GM19035 (cell line): ENCODE measurements around the gene SCN4B.

Source experiments
- ATAC-seq: cut with Tn5 transposase; IDR thresholded peaks from one replicate; pipeline ENCODE4 v1.9.1; 2021; ENCODE audit not compliant: unreplicated experiment

Gene SCN4B

DNA sequence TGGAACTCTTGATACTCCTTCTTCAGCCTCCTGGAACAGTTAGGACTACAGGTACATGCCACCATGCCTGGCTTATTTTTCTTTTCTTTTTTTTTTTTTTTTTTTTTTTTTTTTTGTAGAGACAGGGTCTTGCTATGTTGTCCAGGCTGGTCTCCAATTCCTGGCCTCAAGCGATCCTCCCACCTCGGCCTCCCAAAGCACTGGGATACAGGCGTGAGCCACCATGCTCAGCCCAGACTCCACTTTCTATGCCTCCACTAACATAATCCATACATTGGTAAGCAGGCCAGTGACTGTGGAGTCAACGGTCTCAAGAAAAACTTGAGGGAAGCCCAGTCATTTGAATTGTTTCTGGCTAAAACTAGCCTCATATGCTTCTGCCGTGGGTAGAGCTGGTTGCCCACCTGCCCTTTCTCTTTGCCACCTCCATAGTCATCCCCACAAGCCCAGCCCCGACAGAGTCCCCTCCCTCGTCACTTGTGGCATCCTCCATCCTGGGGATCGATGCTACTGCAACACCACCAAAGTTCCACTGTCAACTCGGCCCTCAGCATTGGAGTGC is 21.5 kb upstream of the SCN4B start:
- ATAC-seq: no peak

DNA sequence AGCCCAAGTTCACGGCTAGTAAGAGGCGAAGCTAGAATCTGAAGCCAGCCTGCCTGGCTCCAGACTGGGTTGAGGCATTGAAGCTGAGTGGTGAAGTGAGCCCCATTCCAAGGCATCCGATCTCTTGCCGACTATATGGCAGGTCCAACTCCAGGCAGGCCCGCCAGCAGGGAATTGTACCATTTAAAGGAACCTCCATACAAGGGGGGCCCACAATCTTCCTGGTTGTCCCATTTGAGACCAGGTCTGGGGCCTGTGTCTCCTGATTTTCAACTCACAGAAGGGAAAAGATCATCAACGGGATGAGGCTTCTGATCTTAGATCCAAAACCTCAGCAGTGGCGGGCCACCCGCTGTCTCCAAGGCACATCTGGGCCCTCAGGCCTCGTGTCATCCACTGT is 19.7 kb upstream of the SCN4B start:
- no peak for ATAC-seq

DNA sequence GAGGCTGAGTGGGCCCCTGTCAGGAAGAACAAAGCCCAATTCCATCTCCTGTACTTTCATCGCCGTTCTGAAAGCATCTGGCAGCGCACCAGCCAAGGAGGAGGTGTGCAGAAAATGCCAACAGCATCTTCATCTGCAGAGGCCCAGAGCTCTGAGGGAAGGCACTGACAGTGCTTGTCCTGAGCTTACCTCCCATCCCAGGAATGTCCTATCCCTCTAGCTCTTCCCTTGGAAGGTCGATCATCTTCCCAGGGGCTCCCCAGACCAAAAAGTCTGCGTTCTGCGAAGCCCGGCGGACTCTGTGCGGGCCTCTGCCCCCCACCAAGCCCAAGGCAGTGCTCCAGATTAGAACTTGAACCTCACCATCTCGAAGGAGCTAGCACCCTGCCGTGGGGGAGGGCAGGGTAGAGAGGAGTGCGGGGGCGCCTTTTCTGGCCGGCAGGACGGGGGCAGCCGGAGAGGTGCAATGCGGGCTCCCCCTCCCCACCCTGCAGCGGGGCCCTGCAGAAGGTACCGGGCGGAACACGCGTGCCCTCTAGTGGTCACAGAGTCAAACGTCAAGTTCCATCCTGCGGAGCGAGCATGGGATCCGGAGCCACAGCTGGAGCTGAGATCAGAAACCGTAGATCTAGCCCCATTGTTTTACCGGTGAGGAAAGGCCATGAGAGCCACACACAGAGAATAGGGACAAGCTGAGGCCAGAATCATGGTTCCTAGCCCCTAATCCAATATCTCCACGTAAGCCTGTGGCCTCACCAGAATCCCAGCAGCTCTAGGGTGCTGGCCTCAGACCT is 18.8 kb upstream of the SCN4B start:
- ATAC-seq: peak; percentile 63

DNA sequence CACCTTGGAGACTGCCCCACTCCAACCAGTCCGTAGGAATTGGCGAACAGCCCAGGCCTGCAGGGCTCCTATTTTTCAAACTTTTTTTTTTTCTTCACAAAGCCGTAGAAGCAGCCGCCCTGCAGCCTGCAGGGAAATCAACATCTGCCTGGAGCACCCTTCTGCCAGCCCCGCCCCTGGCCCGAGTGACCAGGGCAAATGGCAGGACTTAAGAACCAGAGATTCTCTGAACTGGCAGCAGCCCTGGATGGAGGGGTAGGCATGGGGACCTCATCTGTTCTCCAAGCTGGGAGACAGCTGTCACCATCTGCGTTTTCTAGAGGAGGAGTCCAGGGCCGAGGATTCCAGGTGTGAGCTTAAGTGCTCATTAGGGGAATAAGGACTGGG is 18.3 kb upstream of the SCN4B start:
- no peak for ATAC-seq

DNA sequence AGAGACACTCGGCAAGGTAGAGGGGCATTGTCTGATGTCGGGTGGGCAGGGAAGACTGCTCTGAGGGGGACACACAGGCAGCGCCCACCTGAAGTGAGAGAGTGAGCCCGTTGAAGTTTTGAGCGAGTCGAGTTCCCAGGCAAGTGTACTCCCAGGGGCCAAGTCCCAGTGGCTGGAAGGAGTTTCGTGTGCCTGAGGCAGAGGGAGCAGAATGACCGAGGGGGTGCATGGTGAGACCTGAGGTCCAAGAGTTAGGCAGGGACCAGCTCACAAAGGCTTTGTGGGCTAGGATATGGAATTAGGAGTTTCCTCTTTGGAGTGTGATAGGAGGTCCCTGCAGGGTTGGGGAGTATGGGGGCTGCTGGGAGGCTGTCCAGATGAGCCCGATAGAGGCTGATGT is 17.6 kb upstream of the SCN4B start:
- no peak for ATAC-seq

DNA sequence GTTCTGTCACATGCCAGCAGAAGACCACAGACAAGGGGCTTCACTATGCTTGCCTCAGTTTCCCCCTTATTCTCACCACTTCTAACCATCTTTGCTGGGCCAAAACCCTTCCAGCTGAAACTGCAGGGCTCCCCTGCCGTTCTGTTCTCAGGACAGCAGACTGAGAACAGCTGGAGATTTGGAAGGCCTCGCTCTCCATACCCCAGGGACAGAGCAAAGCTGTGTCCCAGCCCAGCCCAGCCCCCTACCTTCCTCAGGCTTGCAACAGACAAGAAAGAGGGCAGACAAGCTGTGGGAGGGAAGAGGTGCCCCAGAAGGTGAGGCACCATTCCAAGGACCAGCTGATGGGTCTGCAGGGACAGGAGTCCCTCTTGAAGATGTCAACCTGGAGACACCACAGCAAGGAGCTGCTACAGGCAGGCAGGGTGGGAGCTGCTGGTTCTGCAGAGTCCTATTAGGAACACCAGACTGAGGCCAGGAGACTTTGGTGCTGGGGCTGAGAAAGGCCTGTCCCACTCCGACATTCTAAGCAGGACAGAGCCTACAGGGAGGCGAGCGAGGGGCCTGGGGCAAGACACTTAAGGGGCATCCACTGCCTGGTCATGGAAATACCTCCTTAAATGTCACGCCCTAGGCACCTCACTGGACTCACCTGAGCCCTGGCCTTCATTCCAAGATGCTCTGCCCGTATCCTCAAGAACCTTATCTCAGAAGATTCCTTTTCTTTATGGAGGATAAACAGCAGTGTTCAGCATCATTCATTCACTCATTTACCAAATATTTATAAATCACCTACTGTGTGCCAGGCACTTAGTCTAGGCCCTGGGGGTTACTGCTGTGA is 16.9 kb upstream of the SCN4B start:
- ATAC-seq: no peak

DNA sequence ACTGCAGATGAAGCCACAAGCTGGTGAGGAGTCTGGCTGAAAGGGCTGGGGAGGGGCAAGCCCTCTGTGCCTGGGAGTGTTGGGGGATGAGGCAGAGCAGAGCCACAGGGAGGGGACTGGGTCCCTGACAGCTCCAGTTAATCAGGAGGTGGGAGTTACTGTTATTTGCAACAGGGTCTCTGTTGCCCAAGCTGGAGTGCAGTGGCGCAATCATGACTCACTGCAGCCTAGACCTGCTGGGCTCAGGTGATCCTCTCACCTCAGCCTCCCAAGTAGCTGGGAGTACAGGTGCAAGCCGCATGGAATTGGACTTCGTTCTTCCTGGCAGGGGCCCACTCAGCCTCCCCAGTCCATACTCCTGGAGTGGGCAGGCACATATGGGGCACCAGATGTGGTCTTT is 16.1 kb upstream of the SCN4B start:
- no peak for ATAC-seq

DNA sequence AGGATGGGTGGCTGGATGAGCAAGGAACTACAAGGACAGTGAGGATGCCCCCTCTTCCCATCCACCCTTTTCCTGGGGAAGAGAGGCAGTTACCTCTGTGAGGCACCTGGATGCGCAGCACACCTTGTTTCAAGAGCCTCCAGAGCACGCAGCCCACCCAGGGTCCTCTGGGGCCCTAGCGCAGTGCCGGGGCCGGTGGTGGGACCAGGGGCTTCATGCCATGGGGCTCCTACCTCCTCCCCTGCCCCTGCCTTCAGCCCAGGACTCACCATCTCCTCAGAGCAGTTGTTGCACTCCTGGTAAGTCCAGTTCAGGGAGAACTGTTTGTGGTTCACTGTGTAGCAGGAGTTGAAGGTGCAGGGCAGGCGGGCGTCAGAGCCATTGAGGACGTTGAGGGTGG is 15.7 kb upstream of the SCN4B start:
- no peak for ATAC-seq

DNA sequence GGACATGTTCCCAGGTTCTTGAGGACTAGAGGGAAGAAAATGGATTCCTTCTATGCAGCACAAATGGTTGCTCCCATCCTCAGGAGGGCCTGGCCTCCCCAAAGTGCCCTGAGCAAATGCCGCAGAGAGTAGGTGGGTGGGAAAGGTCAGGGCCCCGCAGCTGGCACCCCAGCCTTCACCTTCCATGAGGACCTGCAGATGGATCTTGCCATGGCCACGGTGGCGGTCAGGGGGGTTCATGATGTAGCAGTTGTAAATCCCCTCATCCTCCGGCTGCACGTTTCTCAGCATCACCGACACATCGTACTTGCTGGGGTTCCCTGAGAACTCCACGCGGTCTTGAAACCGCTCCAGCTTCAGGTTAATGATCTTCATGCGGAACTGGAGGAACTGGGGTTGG is 15.3 kb upstream of the SCN4B start:
- no peak for ATAC-seq

DNA sequence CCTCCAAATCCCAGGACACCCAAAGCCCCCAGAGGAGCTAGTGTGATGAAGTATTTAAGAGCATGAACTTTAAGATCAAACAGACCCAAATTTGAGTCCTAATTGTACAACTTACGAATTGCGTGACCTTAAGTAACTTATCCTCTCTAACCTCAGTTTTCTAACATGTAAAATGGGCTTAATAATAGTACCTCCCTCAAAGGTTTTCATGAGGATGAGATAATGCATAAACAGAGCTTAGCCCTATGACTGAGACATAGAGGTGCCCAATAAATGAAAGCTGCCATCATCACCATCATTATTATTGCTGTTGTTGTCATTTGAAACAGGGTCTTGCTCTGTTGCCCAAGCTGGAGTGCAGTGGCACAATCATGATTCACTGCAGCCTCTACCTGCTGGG is 14.6 kb upstream of the SCN4B start:
- ATAC-seq: no peak

DNA sequence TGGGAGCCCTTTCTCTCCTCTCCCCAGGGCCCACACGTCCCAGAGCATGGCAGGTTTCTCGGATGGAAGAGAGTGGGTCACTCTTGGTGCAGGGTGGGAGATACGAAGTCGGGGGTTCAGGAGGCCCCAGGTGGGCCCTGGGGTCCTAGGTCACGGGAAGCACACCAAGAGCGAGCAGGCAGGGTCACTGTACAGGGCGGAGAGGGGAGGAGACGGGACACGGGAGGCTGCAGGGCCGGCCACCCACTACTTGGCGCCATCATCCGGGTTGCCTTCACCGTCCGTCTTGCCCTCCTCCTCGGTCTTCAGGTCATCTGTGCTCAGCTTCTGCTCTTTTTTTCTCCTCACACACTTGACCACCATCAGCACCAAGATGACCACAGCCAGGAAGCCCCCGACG is 14.0 kb upstream of the SCN4B start:
- ATAC-seq: no peak

DNA sequence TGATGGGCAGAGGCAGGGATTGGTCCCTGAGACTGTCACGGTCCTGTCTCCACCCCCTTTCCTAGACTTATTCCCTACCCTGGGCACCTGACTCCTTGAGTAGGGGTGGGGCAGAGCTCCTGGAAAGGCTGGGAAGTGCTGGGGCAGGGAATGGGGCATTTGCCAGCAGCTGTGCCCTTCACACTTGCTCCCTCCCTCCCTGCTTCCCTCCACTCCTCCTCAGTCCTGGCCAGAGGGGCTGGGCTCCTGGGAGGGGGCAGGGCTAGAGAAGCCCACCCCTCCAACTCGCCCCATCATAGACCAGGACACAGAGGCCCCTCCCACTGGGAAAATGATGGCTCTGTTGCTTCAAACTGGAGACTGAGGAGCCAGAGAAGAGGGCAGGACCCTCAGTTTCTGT is 12.3 kb upstream of the SCN4B start:
- no peak for ATAC-seq

DNA sequence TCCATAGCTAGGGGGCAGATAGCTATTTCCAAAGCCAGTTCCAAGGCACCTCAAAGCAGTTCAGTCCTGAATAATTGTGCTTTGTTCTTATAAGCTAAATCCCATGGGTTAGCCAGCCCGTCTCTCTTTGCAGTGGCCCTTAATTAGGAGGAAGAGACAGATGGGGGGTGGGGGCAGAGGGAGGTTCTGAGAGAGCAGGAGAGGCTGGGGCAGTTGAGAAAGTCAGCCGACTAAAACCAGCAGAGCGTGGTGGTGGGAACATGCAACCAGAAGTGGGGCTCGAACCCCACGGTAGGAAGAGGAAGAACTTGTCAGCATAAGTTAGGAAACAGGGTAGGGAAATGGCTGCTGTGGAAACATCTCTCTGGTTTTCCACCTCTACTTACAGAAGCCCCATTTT is 10.9 kb upstream of the SCN4B start:
- no peak for ATAC-seq

DNA sequence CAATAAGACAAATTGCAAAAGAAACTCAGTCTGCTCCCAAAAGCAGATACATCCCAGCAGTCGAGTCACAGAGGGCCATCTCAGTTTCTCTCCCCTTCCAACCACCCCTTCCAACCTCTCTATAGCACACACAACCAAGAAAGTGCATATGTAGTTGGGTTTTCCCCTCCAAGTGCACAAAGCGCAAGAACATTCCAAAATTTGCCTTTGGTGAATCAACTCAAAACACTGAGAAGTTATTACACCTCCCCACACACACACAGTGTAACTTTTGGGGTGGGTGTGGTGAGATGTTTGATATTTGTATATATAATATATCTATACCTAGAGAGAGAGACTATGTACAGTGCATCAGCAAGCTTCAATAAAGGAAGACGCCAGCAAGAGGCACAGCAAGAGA is 10.2 kb upstream of the SCN4B start:
- ATAC-seq: no peak

DNA sequence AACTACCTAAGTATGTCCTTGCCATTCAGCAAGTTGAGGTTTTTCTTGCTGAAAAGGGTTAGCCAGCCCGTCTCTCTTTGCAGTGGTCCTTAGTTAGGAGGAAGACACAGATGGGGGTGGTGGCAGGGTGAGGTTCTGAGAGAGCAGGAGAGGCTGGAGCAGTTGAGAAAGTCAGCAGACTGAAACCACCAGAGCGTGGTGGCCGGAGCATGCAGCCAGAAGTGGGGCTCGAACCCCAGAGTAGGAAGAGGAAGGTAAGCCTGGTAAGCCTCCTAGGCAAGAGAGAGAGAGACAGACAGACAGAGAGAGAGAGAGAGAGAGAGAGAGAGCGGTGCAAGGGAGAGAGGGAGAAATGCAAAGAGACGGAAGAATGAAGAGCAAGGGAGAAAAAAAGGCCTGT is 9.2 kb upstream of the SCN4B start:
- ATAC-seq: no peak

DNA sequence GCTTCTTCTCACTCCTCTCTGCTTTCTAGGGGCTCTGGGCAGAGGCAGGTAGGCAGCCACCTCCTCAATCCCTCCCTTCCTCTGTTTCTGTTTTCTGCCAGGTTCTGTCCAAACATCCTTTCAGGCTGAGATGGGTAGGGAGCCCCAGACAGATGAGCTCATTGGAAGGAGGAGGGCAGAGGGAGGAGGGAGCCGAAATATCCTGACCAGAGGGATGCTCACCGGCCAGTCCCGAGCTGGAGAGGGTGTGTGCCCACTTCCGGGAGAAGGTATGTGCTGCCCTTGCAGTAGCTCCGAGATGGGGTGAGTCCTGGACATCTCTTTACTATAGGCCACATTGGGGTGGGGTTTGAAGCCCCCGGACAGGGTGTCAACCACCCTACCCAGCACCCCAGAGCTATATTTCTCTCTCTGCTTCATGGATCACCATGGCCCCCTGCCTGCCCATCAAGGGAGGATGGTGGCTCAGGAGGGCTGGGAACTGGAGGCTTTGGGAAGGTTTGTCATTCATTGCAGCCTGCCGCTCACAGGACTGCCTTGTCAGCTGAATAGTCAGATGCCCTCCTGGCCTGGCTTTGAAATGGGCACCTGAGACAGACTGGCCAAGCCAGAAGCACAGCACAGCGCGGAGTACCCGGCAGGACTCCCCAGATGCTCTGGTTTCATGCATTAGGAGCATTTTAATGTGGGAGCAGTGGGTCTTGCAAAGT is 4.7 kb upstream of the SCN4B start:
- ATAC-seq: no peak

DNA sequence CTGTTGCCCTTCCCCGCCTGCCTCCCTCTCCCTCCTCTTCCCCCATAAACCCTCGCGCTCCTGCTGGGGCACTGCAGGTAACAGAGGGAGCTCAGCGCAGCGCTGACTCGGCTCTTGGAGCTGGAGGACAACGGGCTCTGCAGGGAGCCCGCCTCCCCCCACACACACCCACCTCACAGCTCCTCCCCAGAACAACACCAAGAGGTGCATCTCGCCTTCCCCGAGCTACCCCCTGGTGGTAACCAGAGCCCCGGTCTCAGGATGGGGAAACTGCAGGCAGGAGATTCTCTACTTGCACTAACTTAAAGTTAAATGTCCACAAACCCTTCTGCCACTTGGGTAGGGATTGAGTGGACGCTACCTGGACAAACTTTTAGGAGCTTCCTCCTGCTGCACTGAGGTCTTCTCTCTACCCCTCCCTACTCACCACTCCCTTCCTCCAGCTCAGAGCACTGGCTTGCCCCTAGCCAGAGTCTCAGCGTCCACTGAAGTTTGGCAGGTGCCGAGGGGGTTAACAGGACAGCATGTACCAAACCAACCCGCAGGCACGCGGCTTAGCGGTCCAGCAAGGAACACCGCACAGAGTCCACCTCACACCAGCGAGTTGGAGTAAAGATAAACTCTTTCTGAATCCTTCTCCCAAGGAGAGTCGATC is 4.0 kb upstream of the SCN4B start:
- ATAC-seq: no peak

DNA sequence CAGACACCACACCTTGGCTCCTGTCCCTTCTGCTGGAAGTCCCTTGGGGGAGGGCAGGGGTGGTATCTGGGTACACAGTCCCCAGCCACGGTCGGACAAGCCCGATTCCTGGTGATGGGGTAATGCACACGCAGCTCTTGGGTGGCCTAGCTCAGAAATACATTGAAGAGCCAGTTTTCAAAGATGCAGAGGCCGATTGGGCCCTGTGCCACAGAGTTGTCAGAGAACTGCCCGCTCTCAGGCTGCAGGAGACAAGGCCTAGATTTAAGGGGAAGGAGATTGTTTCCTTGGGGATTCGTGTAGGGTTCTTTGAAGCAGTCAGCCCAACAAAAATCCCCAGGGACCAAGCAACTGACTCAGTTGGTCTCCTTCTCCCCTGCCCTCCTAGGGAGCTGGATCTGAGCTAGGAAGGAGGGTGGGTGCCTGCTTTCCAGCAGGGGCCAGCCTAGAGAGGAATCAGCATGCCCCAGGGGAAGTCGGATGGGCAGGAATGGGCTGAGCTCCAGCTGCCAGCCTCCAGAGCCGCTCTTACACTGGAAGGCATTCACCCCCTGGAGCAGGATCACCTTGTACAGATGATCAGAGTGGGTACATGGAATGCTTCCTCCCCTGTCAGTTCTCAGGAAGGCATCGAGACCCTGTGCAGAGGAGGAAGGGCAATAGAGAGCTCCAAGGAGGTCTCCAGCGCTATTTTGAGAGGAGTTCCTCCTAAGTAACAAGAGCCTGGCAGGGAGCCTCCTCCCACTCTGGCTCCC is 3.3 kb upstream of the SCN4B start:
- no peak for ATAC-seq

DNA sequence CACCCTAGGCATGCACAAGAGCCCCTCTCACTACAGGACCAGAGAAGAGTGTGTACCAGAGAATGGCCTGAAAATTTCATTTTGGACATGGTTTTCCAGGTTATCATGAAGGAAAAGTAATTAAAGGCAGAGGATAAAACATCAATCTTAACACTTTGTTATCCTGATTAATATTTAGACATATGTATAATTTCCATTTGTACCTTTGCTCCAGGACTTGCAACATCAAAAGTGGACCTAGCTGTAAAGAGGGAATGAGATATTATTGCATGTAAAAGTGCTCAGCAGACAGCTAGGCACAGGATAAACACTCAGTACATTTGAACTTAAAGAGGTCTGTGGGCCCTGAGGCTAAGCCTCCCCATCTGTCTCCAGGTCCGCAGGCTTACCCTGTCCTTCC is 2.0 kb upstream of the SCN4B start:
- no peak for ATAC-seq

DNA sequence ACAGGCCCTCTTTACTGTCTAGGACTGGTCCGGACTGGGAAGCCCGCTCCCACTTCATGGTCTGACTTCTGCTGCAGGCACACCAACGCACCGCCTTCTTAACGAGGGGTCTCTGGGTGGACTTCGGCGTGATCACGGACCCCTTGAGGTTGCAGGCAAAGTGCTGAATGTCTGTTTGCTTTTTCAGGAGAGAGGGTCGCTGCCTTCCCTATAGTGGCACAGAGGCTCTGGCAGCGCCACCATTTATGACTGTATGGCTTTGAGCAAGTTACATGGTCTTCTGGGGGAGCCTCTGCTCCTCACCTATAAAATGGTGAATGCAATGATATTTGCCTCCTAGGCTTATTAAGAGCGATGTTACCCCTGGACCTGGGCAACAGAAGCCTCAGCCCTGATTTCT is 1.4 kb upstream of the SCN4B start:
- no peak for ATAC-seq
